SW480 (cell line): ENCODE data around the gene PTGR2.
"Not testable (repeated sequence)": the region's sequence is repeated elsewhere in the genome, so short reads cannot be mapped to it uniquely, and the experiment has no call there.

Source experiments
- DNase-seq: peaks from one replicate; pipeline ENCODE4 v3.0.0-alpha.2; 2016; ENCODE audit warnings: low spot score

The PTGR2 gene

GRCh38 chr14:73833530-73834260 lies 17.9 kb upstream of the PTGR2 start:
- DNase-seq = no peak

- no peak for DNase-seq
Measured at GRCh38 chr14:73834261-73834625, 17.4 kb upstream of the PTGR2 start.

- not testable (repeated sequence) for DNase-seq
Measured at GRCh38 chr14:73838293-73839034, 13.2 kb upstream of the PTGR2 start.

- no peak for DNase-seq
Measured at GRCh38 chr14:73842201-73842600, 9.4 kb upstream of the PTGR2 start.

GRCh38 chr14:73842851-73843250 lies 8.8 kb upstream of the PTGR2 start:
- no peak for DNase-seq

- DNase-seq = no peak
Measured at GRCh38 chr14:73843296-73843695, 8.3 kb upstream of the PTGR2 start.

GRCh38 chr14:73846947-73847346 lies 4.7 kb upstream of the PTGR2 start:
- DNase-seq = no peak

- peak; percentile 54 for DNase-seq
Measured at GRCh38 chr14:73851000-73851399, 631 bp upstream of the PTGR2 start.

- DNase-seq = no peak
Measured at GRCh38 chr14:73859145-73859544, 7.5 kb downstream of the PTGR2 start.

- no peak for DNase-seq
Measured at GRCh38 chr14:73861073-73861472, 9.4 kb downstream of the PTGR2 start.

- no peak for DNase-seq
Measured at GRCh38 chr14:73862480-73862879, 10.8 kb downstream of the PTGR2 start.

GRCh38 chr14:73863209-73863608 lies 11.6 kb downstream of the PTGR2 start:
- DNase-seq = no peak

GRCh38 chr14:73865534-73866113 lies 14.0 kb downstream of the PTGR2 start:
- no peak for DNase-seq

GRCh38 chr14:73869754-73870153 lies 18.1 kb downstream of the PTGR2 start:
- not testable (repeated sequence) for DNase-seq

GRCh38 chr14:73870525-73871235 lies 19.0 kb downstream of the PTGR2 start:
- DNase-seq = no peak

- no peak for DNase-seq
Measured at GRCh38 chr14:73873660-73874059, 22.0 kb downstream of the PTGR2 start.

GRCh38 chr14:73877790-73878189 lies 26.2 kb downstream of the PTGR2 start:
- no peak for DNase-seq

GRCh38 chr14:73878436-73878835 lies 26.8 kb downstream of the PTGR2 start:
- DNase-seq = no peak

GRCh38 chr14:73879027-73879426 lies 27.4 kb downstream of the PTGR2 start:
- DNase-seq = no peak

- DNase-seq = no peak
Measured at GRCh38 chr14:73884438-73885190, 33.0 kb downstream of the PTGR2 start.

- DNase-seq = peak; percentile 98
Measured at GRCh38 chr14:73886449-73887317, 35.1 kb downstream of the PTGR2 start, which contains the start of gene ZNF410. ZNF410 (plus strand) TSS chr14:73886859; CDS start chr14:73892176, 5,317 bp downstream.
